Skeletal muscle tissue (tissue), 4 donors: ENCODE data around the gene ACP5. TPM values are rescaled to one million over a fixed set of nuclear protein-coding genes. Genes with fewer than 3 reads are reported as not detected.
"Not testable (repeated sequence)": the region's sequence is repeated elsewhere in the genome, so short reads cannot be mapped to it uniquely, and the experiment has no call there.

Experiments used
- H3K27ac ChIP-seq: one replicate; pipeline ENCODE4 v1.7.0; 2013; ENCODE audit warnings: mild to moderate bottlenecking, low read depth, low read length, inconsistent platforms
- H3K27me3 ChIP-seq, 3 donors: one replicate each; pipeline ENCODE4 v1.7.0; 2013; ENCODE audit warnings: low read length in 3 of 3; ENCODE audit not compliant: control insufficient read depth in 3 of 3, insufficient read depth in 3 of 3
- H3K36me3 ChIP-seq, 3 donors: one replicate each; pipeline ENCODE4 v1.7.0; 2013; ENCODE audit warnings: low read length in 3 of 3; ENCODE audit not compliant: control insufficient read depth in 3 of 3, insufficient read depth in 3 of 3
- H3K4me1 ChIP-seq, 3 donors: one replicate each; pipeline ENCODE4 v1.7.0; 2013; ENCODE audit warnings: low read length in 3 of 3, mild to moderate bottlenecking in 3 of 3; ENCODE audit not compliant: control insufficient read depth in 3 of 3, insufficient read depth in 3 of 3
- H3K4me3 ChIP-seq, 3 donors: one replicate each; pipeline ENCODE4 v1.7.0; 2013; ENCODE audit warnings: low read length in 3 of 3
- H3K9ac ChIP-seq, 3 donors: one replicate each; pipeline ENCODE4 v1.7.0; 2013; ENCODE audit warnings: low read length in 3 of 3, mild to moderate bottlenecking in 3 of 3, moderate library complexity in 2 of 3, low read depth in 1 of 3
- H3K9me3 ChIP-seq, 3 donors: one replicate each; pipeline ENCODE4 v1.7.0; 2013; ENCODE audit warnings: low read length in 3 of 3; ENCODE audit not compliant: control insufficient read depth in 3 of 3
- total RNA-seq: library from RNA; depleted of rRNA; stranded (reverse); fragments of >200 nt; gene quantifications from one replicate; pipeline ENCODE4 v1.2.3, GENCODE V29; 2014
- donor health status: Osteomylitis.

The ACP5 gene
- 3.7 TPM for total RNA-seq

GRCh38 chr19:11577451-11578257 is at the start of gene ACP5:
Gene ACP5 (minus strand): TSS chr19:11577645. CDS start chr19:11577317, 328 bp downstream.
- H3K36me3 ChIP-seq: no peaks in the 10 kb centered on the region
- H3K4me1 ChIP-seq: peaks cover 0 to 11% (median 4%) of the 10 kb centered on the region in 3 donors
- H3K4me3 ChIP-seq: peak within 1 kb of the TSS; percentile 35 to 48 (median 43)
- H3K27ac ChIP-seq: peak within 1 kb of the TSS; percentile 44
- H3K9ac ChIP-seq: peak within 1 kb of the TSS in 1 of 3 donors; percentile 25
- no peaks in the 10 kb centered on the region for H3K9me3 ChIP-seq
- peaks cover 11 to 30% (median 12%) of the 10 kb centered on the region in 3 donors for H3K27me3 ChIP-seq

- H3K36me3 ChIP-seq: peaks cover 0 to under 1% (median 0%) of the 10 kb centered on the region in 3 donors
- H3K9ac ChIP-seq: no peak overlapping the region
- no peak overlapping the region for H3K27ac ChIP-seq
- no peaks in the 10 kb centered on the region for H3K9me3 ChIP-seq
- H3K4me1 ChIP-seq: peaks cover 0 to 7% (median 2%) of the 10 kb centered on the region in 3 donors
- no peak overlapping the region for H3K4me3 ChIP-seq
- peaks cover 0 to 9% (median 0%) of the 10 kb centered on the region in 3 donors for H3K27me3 ChIP-seq
Observed at GRCh38 chr19:11626252-11626651, 48.8 kb upstream of the ACP5 start.

- Histone ChIP-seq H3K4me3 (peak overlapping the region in 1 of 3 donors; percentile 64), H3K9me3 (no peaks in the 10 kb centered on the region), H3K27me3 (peaks cover 0 to 3% (median 0%) of the 10 kb centered on the region in 3 donors), H3K27ac (no peak overlapping the region), H3K36me3 (peaks cover 17 to 20% (median 19%) of the 10 kb centered on the region in 3 donors), H3K9ac (no peak overlapping the region), H3K4me1 (peaks cover 0 to 7% (median 2%) of the 10 kb centered on the region in 3 donors)
Observed at GRCh38 chr19:11624069-11624463, 46.6 kb upstream of the ACP5 start.

- H3K4me1 ChIP-seq, H3K27me3 ChIP-seq, H3K9ac ChIP-seq, H3K4me3 ChIP-seq, H3K27ac ChIP-seq: not testable (repeated sequence)
- H3K36me3 ChIP-seq: peaks cover 31 to 35% (median 35%) of the 10 kb centered on the region in 3 donors
- H3K9me3 ChIP-seq: peaks cover 0 to 11% (median 8%) of the 10 kb centered on the region in 3 donors
Observed at GRCh38 chr19:11622401-11622800, 45.0 kb upstream of the ACP5 start.

GRCh38 chr19:11620553-11620952 is 43.1 kb upstream of the ACP5 start:
- H3K4me1 ChIP-seq: peaks cover 0 to 7% (median 2%) of the 10 kb centered on the region in 3 donors
- H3K27ac ChIP-seq: no peak overlapping the region
- peaks cover 6 to 19% (median 17%) of the 10 kb centered on the region in 3 donors for H3K9me3 ChIP-seq
- H3K4me3 ChIP-seq: no peak overlapping the region
- no peaks in the 10 kb centered on the region for H3K27me3 ChIP-seq
- no peak overlapping the region for H3K9ac ChIP-seq
- H3K36me3 ChIP-seq: peaks cover 45 to 50% (median 49%) of the 10 kb centered on the region in 3 donors

- Histone ChIP-seq H3K9ac (no peak overlapping the region), H3K4me1 (no peaks in the 10 kb centered on the region), H3K4me3 (peak overlapping the region in 1 of 3 donors; percentile 44), H3K36me3 (peaks cover 45 to 59% (median 50%) of the 10 kb centered on the region in 3 donors), H3K9me3 (peaks cover 6 to 19% (median 17%) of the 10 kb centered on the region in 3 donors), H3K27ac (no peak overlapping the region), H3K27me3 (no peaks in the 10 kb centered on the region)
Observed at GRCh38 chr19:11617180-11618062, 40.0 kb upstream of the ACP5 start.

- Histone ChIP-seq H3K4me1 (no peaks in the 10 kb centered on the region), H3K9me3 (peaks cover 6 to 14% (median 14%) of the 10 kb centered on the region in 3 donors), H3K27ac (no peak overlapping the region), H3K9ac (no peak overlapping the region), H3K27me3 (no peaks in the 10 kb centered on the region), H3K36me3 (peaks cover 19 to 29% (median 21%) of the 10 kb centered on the region in 3 donors), H3K4me3 (no peak overlapping the region)
Observed at GRCh38 chr19:11612816-11613511, 35.5 kb upstream of the ACP5 start.

GRCh38 chr19:11611730-11612129 is 34.3 kb upstream of the ACP5 start:
- no peaks in the 10 kb centered on the region for H3K27me3 ChIP-seq
- H3K9me3 ChIP-seq: peaks cover 1 to 2% (median 1%) of the 10 kb centered on the region in 3 donors
- no peak overlapping the region for H3K9ac ChIP-seq
- no peak overlapping the region for H3K27ac ChIP-seq
- no peaks in the 10 kb centered on the region for H3K4me1 ChIP-seq
- peaks cover 10 to 18% (median 10%) of the 10 kb centered on the region in 3 donors for H3K36me3 ChIP-seq
- no peak overlapping the region for H3K4me3 ChIP-seq

- no peak overlapping the region for H3K4me3 ChIP-seq
- H3K4me1 ChIP-seq: no peaks in the 10 kb centered on the region
- no peaks in the 10 kb centered on the region for H3K27me3 ChIP-seq
- no peak overlapping the region for H3K9ac ChIP-seq
- no peak overlapping the region for H3K27ac ChIP-seq
- H3K36me3 ChIP-seq: peaks cover 4 to 8% (median 7%) of the 10 kb centered on the region in 3 donors
- peaks cover 0 to 3% (median 0%) of the 10 kb centered on the region in 3 donors for H3K9me3 ChIP-seq
Observed at GRCh38 chr19:11606484-11606883, 29.0 kb upstream of the ACP5 start.
